Right hindlimb (tissue), 1 donor: ENCODE data around the gene MRPL33.
A peak's percentile ranks its signal among the peaks of the same experiment; 100 is the strongest.

Experiments
- DNase-seq: peaks from one replicate; pipeline ENCODE4 v3.0.0-alpha.2; 2018

MRPL33 gene

DNA sequence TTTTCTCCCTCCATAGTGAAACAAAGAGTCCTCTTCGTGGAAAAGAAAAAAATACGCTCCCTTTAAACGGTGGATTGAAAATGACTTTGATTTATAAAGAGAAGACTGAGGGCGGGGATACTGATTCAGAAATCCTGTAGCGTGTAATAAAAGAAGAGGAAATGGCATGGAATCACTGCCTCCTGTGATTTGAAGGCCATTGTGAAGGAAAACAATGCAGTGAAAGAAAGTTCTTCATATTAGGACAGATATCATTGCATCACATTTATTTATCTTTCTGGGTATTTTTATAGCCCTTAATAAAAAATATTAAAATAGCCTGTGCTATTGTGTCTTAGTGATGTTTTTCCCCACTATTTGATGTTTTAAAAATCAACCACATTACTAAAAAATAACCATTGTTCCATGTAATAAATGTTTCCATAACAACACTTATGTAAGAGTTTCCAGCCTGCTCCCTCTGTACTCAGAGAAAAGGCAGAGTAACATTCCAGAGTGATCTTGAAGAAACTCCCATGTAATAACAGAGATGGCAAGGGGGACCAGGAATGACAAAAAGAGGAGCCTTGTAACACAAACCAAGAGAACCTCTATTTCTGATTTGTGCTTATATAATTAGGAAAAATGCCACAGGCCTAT lies 8.0 kb downstream of the MRPL33 start:
- no peak for DNase-seq

DNA sequence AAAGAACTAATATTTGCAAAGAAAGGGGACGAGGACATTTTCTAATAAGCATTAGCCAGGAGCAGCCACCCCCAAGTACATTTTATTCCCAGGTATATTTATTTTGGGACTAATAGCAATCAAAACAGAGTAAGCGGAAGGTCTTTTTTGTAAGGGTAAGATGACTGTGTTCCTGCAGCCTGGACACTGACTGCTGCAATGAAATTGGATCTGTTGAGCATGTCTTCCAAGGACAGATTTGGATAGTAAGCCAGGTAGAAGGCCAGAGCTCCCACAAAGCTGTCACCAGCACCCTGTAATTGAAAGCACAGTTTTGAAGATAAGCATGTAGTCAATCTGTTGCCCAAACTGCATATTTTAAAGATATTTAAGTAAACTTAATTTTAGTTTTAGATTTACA lies 10.0 kb downstream of the MRPL33 start:
- DNase-seq, result no peak

DNA sequence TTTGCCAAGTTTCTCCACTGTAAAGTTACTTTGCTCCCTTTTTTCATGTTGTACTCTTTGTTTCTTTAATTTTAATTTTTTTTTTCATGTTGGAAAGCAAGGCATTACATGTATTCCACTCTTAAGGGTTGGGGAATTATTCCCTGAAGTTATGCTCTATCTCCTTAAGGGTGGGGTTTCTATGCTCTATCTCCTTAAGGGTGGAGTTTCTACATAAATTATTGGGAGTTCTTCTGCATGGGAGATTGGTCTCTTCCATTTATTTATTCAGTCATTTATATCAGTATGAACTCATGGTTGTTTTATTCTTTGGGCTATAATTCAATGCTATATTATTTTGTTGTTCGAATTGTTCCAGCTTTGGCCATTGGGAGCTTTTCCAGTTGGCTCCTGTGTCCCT lies 11.2 kb downstream of the MRPL33 start:
- DNase-seq, result no peak

DNA sequence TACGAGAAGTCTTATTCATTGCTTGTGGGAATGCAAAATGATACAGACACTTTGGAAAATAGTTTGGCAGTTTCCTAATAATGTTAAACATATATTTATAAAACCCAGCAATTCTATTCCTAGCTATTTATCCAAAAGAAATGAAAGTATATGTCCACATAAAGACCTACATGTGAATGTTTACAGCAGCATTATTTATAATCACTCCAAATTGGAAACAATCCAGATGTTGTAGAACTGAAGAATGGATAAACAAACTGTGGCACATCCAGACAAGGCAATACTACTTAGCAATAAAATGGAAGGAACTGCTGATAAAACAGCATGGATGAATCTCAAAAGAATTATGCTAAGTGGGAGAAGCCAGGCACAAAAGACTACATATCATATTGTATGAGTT lies 19.3 kb downstream of the MRPL33 start:
- DNase-seq, result no peak

DNA sequence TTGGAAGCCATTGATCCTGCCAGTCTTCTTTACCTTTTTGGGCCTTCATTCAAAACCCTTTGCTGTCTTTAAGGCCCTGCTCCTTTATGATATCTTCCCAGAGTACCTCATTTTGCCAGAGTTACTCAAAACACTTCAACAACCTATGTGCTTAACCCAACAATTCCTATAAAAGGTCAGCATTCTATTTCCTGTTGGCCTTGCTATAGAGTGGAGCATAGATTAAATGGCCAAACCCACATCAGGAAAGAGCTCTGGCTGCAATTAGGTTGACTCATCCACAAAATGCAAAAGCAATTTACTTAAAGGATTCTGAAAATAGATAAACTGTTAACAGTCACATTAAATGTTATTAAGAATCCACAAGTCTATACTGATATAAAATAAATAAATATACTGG lies 21.2 kb downstream of the MRPL33 start:
- DNase-seq, result no peak

DNA sequence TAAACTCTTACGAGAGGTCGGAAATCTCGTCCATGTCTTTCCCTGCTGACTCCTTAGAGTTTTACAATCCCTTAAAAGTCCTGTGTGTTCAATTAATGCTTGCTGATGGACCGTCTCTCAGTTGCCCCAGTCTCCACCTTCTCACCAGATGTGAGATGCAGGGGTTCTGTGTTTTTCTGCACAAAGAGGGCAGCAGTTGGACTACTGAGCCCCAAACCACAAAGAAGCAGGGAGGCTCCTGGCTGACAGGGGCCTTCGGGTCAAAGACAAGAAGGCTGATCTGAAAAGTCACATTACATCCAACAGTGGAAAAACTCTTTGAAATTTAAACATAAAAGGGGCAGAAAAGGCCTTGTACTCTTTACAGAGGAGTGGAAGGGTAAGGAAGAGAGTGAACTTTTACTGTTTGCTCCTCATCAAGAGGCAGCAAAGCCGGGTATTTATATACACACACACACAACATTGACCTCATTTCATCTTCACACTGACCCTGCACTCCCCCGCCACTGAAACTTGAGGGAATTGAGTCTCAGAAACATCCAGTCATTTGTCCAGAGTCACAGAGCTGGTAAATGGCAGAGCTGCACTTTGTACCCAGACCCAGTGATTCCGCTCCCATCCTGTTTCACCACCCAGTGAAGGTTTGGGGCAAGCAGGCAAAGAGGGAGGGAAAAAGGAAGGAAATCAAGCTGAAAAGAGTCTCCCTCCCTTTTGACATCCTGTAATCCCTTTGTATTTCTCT lies 23.7 kb downstream of the MRPL33 start:
- DNase-seq, result no peak

DNA sequence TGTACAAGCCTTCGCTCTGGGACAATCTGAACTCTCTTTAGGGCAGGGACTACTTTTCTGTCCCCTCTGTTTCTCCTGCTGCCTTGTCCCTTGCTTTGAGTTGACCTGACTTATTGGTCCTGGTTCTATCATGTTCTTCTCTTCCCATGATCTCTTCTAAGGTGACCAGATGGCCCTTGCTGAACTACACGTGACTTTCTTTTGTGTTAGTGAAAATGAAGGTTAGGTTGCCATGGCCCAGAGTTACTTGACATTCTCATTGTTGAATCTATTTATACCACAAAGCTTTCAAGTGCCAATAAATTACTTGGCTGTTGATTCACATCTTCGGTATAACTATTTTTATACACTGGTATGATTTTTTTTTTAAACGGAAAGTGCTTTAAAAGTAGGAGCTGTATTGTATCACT lies 24.4 kb downstream of the MRPL33 start:
- no peak for DNase-seq

DNA sequence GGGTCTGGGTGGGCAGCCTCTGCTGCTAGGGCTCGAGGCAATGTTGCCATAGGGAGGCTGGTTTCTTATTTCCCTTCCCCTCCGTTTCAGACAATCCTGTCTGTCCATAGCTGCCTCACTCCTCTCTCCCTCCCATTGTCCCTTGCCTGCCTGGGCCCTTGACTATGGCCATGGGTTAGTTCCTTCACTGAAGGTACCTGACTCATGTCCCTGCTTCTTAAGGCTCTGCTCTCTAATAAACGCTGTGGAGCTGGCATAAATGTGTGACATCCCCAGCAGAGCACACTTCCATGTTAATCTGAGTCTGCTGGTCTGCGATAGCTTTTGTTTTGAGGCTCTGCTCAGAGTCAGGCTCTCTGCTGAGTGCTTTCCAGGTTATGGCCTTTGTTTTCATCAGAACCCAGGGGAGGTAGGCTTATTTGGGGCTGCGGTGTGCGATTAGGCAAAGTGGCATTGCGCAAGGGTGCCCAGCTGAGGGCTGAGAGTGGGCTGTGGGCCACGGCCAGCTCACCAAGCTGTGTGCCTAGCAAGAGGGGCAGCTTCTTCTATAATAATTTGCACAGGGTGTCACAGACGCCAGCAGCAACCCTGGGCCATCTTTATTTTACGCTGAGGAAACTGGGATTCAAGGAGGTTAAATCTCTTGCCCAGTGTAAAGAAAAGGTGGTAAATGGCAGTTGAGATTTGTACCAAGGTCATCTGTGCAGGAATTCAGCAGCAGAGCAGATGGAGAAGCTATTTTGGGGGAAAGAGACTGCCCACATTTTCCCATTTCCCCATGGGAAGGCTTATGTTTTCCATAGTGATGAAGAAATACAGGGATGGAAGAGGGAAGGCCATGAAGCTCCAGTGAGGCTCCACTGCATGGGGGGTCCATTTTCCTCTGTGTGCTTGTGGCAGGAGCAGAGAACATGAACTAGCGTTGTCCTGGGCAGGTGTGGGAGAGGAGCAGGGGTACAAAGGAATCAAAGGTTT lies 25.6 kb downstream of the MRPL33 start:
- no peak for DNase-seq

DNA sequence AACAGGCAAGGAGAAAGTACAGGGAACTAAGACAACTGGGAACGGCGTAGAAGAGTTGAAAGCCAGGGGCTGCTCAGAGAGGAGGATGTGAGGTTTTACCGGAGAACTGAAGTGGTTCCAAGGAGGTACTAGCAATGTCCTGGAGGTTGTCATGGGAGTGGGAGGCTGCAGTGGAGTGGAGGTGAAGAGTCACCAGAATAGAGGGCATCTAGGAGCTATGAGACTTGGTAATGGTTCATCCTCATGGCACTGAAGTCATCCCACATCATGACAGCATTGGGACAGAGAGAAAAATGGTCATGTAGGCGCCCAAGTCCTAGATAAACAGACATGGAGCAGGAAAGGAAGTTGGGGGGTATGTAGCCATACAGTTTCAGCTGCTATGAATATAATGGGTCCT lies 26.3 kb downstream of the MRPL33 start:
- DNase-seq, result no peak

DNA sequence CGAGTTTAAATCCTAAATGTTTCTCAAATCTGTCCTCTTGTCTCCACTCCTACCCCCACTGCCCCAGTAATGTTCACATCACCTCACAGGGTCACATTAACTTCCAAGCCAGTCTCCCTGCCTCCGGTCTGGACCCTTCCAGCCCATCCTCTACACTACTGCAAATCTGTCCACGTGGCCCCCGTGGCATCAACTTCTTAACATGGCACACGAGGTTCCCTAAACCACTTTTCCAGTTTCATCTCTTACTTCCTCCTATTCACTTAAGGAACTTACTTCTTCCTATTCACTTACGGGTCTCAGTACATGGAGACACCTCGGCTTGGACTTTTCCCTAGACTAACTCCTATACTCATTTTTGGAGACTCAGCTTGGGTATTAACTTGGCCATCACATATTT lies 27.0 kb downstream of the MRPL33 start:
- no peak for DNase-seq

DNA sequence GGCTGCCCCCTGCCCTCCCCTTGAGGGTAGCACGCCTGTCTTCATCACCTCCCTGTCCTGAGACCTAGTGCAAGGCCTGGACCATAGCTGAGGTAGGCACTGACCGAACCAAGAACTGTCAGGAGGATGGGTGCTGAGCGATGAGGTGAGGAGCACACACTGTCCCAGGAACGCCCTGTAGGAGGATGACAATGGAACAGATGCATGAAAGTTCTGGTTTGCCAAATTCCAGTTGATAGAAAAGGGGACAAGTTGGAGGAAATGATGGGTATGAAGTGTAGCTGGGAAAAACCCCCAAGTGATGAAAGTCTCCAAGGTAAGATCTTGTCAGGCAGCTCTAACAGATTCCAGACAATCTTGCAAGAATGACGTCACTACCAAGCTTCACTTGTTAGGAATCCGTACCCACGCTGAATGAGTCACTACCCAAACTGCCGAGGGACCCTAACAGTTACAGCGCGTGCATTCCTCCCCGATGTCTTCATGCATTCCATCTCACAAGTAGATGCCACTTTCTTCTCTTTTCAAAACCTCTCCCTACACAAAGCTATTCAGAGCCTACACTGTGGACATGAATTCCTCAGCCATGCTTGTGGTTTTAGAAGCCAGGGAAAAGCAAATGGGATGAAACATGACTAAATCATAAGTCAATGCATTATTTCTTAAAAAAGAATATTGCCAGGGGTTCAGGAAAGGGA lies 27.6 kb downstream of the MRPL33 start:
- DNase-seq, result peak; percentile 49

DNA sequence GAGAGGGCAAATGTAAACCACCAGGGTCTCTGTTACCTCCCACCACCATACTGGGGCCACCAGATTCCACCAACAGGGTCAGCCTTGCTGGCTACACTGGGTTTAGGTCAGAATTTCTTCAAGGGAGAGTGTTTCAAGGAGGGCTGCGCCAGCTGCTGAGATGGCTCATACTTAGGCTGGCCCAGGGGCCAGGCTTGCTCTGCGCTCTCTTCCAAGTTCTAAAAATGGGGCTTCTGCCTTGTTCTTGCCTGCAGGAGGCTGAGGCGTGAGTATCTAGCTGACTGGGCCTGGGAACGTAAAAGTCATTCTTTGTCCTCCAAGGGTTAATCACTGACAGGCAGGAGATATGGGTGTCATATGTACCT lies 28.1 kb downstream of the MRPL33 start:
- DNase-seq, result no peak

DNA sequence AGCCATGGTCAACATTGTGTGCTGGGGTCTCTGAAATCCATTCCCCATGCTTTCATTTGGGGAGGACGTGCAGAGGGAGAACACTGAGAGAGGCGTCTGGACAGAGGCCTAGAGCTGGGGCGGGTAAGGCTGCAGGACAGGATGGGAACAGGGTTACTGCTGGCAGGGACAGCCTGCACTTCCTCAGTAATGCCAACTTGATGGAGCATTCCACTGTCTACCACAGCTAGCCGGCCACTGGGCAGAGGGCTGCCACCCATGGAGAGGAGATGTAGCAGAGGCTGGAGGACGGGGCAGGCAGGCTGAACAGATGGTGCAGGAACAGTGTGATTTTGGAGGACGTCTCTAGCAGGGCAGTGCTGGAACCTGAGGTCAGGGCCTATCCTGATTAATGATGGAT lies 29.3 kb downstream of the MRPL33 start:
- DNase-seq, result no peak

DNA sequence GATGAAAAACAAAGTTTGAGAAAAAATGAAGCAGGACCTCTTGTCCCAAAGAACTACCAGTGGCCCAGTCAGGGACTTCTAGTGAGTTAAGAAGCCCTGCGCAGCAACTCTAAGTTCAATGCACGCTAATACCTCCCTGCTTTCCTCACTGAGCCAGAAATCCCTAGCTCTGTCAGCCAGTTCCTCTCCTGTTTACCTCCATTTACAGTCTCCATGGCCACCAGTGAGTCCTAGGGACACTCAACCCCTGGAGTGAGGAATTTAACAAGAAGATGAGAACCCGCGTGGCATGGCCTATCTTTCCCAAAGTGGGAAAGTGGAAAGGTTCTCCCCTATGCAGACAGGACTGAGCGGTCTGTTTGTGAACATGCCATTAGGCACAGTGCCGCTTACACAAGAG lies 31.0 kb downstream of the MRPL33 start:
- no peak for DNase-seq

DNA sequence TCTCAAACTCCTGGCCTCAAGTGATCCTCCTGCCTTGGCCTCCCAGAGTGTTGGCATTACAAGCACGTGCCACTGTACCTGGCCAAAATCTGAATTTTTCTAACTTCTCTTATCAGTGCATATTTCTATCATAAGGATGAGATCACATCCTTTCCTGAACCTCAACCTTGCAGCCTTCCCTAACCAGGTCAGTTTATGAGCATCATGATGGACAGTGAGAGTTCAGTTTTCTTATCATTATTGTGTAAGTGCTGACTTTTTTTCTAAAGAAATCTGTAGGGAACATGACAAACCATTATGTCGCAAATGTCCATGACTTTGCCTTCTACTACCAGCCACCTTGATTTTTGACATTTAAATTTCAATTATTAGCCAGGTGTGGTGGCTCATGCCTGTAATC lies 31.5 kb downstream of the MRPL33 start:
- DNase-seq, result no peak

DNA sequence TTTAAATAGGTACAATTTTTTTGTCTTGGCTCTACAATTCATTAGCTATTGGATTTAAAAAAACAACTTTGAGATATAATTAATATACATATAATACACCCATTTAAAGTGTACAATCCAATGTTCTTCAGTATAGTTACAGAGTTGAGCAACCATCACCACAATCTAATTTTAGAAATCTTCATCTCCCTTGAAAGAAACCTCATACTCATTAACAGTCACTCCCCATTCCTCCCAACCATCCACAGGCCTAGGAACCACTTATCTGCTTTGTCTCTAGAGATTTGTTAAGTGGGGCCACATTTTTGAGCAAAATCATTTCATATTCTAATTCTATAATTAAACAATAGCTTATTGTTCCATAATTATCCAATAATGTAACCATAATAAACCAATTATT lies 32.6 kb downstream of the MRPL33 start:
- no peak for DNase-seq

DNA sequence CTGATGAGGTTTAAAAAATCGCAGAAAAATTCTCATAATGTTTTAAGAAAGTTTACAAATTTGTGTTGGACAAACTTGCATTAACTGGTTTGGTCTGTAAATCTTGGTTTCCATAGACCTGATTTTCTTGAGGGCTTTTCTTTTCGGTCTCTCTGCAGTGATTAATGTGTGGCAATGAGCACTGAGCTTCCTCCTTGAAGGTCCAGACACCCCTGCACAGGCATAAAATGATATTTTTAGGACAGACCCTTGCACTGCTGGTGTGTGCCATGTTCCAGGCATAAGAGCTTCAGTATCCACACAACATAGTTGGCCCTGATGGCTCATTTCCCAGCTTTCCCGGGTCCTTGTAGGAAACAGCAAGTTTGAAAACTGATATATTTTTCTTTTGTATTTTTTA lies 33.7 kb downstream of the MRPL33 start:
- no peak for DNase-seq

DNA sequence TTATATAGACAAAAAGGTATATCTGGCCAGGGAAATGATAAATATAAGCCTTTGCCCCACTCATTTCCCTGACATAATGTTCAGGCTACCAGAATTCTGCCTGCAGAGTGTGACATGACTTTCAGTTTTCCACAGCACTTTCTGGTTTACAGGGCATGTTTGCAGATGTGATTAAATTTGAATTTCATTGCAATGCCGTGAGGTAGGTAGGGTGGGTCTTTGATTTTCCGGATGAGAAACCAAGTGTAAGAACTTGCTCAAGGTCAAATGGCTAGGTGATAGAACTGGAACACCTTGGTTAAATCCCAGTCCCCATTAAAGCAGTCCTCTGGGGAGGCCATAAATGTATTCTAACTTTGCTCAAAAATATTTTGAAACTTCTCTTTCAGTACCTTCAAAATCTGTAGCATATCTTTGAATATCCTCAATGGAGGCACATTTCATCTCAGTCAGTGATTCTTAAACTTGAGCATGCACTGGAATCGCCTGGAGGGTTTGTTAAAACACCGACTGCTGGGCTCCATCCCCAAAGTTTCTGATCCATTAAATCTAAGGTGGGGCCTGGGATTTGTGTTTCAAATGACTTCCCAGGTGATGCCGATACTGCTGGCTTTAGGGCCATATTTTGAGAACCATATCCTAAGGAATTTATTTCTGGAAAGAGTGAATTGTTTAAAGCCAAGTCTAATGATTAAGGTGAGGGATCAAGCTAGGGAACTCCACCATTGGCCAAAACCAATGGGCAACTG lies 35.0 kb downstream of the MRPL33 start:
- no peak for DNase-seq

DNA sequence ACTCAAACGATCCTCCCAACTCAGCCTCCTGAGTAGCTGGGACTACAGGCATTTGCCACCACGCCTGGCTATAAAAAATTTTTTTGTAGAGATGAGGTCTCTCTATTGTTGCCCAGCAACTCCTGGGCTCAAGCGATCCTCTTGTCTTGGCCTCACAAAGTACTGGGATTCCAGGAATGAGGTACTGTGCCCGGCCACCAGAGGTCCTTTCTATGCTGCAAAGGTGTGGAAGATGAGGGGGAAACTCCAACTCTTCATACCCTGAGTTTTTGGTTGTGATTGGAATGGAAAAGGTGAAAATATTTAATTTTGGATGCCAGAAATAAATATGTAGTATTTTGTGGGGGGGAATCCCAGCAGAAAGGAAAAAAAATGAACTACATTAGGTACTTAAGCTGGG lies 36.0 kb downstream of the MRPL33 start:
- no peak for DNase-seq

DNA sequence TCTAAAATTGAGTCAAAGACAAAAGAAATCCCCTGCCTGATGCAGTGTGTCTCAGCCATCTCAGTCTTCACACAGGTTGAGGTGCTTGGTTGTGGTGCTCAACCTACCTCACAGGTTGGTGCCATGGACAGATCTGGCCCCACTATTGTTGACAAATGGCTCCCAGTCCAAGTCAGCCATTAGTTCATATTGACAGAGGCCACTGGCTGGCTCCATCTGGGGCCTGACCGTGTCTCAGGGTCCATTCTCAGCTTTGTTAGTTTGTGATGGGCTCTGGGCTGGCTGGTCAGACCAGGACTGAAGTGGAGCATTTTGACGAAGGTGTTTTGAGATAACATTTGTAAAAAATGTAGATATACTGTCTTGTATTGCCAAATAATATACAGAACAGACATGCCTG lies 36.9 kb downstream of the MRPL33 start:
- DNase-seq, result no peak

DNA sequence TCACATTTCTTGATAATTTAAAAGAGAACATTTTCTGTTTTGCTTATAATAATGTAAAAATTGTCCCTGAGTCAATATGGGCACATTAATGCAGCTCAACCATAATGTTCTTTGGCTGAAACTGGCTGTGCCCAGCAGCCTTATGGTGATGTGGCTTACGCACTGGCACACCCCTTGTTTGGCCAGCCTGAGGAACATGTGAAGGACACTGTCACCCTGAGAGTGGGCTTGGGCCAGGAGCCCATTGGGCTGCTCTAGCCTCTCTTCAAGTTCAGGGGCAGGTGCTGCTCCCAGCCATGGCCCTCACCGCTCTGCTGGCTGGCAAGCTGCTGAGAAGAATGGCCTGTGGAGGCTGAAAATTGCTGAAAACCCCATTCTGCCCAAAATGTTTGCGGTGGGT lies 37.5 kb downstream of the MRPL33 start:
- DNase-seq, result no peak

DNA sequence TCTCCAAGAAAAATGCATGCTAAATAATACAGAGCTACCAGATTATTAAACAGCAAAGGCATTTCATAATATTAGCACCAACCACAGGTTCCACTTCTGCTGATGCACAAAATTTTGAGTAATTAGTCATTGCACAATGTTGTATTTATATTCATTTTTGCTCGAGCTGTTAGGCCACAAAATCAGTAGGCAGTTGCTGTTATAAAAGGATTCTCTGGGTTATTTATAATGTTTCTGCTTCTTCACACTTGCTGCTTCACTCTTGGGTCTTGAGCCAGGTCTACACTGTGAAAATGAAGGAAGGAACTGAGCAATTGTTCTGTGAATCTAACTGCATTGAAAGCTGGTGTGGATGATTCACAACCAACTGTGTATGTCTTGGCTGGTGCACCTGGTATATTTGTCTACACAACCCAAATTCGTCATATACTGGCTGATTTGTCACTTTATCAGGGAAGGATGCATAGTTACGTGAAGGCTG lies 38.3 kb downstream of the MRPL33 start:
- DNase-seq, result no peak
